ENCODE data around the gene ANGEL1. TPM values are rescaled to one million over a fixed set of nuclear protein-coding genes. Genes with fewer than 3 reads are reported as not detected.

Gene ANGEL1
- total RNA-seq, 1 experiment from 2014 or later: 23.0 TPM

GRCh38 chr14:76762411-76763095, 50.1 kb downstream of the ANGEL1 start:
- Mint-ChIP-seq H3K4me1 (ENCODE audit: low read depth, unreplicated experiment) (no peaks in the 10 kb centered on the region), H3K4me3 (ENCODE audit: unreplicated experiment) (peak overlapping the region; percentile 69), H3K9me3 (ENCODE audit: unreplicated experiment) (no peaks in the 10 kb centered on the region), H3K36me3 (ENCODE audit: insufficient read depth, unreplicated experiment) (no peaks in the 10 kb centered on the region), H3K27me3 (ENCODE audit: insufficient read depth, unreplicated experiment) (peaks cover 34% of the 10 kb centered on the region), H3K27ac (ENCODE audit: unreplicated experiment) (no peak overlapping the region)
- DNase-seq: no peak
- BruUV-seq (replicated peaks): no TSS peak
- peak overlapping the region; percentile 54; the same call in 1 of the 2 replicates for H3K4me3 ChIP-seq (ENCODE audit: low read depth, low read length)
- H3K9me3 ChIP-seq: no peaks in the 10 kb centered on the region
- CTCF ChIA-PET: no interaction called here
- peaks cover 7% of the 10 kb centered on the region for H3K27me3 ChIP-seq (replicated peaks; ENCODE audit: control insufficient read depth, insufficient read depth, low read length)
- POLR2A ChIA-PET: no interaction called here
- intact Hi-C loops (cut with micrococcal nuclease; ENCODE audit: unreplicated experiment): no loop called here
- TF ChIP-seq, protein P1, sequence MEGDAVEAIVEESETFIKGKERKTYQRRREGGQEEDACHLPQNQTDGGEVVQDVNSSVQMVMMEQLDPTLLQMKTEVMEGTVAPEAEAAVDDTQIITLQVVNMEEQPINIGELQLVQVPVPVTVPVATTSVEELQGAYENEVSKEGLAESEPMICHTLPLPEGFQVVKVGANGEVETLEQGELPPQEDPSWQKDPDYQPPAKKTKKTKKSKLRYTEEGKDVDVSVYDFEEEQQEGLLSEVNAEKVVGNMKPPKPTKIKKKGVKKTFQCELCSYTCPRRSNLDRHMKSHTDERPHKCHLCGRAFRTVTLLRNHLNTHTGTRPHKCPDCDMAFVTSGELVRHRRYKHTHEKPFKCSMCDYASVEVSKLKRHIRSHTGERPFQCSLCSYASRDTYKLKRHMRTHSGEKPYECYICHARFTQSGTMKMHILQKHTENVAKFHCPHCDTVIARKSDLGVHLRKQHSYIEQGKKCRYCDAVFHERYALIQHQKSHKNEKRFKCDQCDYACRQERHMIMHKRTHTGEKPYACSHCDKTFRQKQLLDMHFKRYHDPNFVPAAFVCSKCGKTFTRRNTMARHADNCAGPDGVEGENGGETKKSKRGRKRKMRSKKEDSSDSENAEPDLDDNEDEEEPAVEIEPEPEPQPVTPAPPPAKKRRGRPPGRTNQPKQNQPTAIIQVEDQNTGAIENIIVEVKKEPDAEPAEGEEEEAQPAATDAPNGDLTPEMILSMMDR (IDR thresholded peaks at IDR 0.05; ENCODE audit: insufficient read depth in 1 of 2, low read depth in 1 of 2, low read length in 1 of 2, severe bottlenecking in 1 of 2, unreplicated experiment in 1 of 2): no peak
- H3K4me1 ChIP-seq: peaks cover 10% of the 10 kb centered on the region; the same call in 1 of the 2 replicates
- H3K36me3 ChIP-seq (ENCODE audit: control insufficient read depth, insufficient read depth, low read length): no peaks in the 10 kb centered on the region

DNA sequence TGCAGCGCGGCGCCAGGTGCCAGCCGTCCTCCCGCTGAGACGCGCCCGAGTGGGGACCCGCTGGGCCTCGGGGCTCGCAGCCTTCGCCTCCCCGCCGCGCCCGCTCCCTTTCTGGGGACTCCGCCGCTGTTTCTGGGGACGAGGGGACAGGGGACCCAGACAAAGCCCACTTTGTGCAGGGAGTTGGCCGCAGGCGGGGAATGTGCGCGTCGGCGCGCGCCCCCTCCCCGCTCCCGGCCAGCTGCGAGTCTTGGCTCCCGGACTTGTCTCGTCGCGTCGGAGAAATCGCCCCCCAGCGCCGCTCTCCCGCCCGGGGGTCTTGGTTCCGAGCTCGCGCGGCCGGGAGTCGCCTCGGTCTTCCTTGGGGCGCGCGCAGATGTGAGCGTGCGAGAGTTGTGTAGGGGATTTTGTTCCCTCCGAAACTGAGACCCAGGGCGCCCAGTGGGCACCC, 50.7 kb downstream of the ANGEL1 start:
- Mint-ChIP-seq H3K36me3 (ENCODE audit: insufficient read depth, unreplicated experiment) (no peaks in the 10 kb centered on the region), H3K4me3 (ENCODE audit: unreplicated experiment) (peak overlapping the region; percentile 69), H3K27me3 (ENCODE audit: insufficient read depth, unreplicated experiment) (peaks cover 34% of the 10 kb centered on the region), H3K9me3 (ENCODE audit: unreplicated experiment) (no peaks in the 10 kb centered on the region), H3K27ac (ENCODE audit: unreplicated experiment) (no peak overlapping the region), H3K4me1 (ENCODE audit: low read depth, unreplicated experiment) (no peaks in the 10 kb centered on the region)
- BruUV-seq (replicated peaks): no TSS peak
- H3K4me3 ChIP-seq (ENCODE audit: low read depth, low read length): peak overlapping the region; percentile 54
- H3K4me1 ChIP-seq: peaks cover 10% of the 10 kb centered on the region; the same call in 1 of the 2 replicates
- ChIA-PET POLR2A (no interaction called here), CTCF (no interaction called here)
- TF ChIP-seq, protein P1 (IDR thresholded peaks at IDR 0.05; ENCODE audit: insufficient read depth in 1 of 2, low read depth in 1 of 2, low read length in 1 of 2, severe bottlenecking in 1 of 2, unreplicated experiment in 1 of 2): no peak
- H3K9me3 ChIP-seq: no peaks in the 10 kb centered on the region
- no peaks in the 10 kb centered on the region for H3K36me3 ChIP-seq (ENCODE audit: control insufficient read depth, insufficient read depth, low read length)
- DNase-seq: no peak
- H3K27me3 ChIP-seq (replicated peaks; ENCODE audit: control insufficient read depth, insufficient read depth, low read length): peaks cover 7% of the 10 kb centered on the region
- intact Hi-C loops (cut with micrococcal nuclease; ENCODE audit: unreplicated experiment): no loop called here

- no peak within 1 kb of the TSS for H3K27ac Mint-ChIP-seq (ENCODE audit: unreplicated experiment)
- BruUV-seq (replicated peaks): no TSS peak
These were observed 51.3 kb downstream of the ANGEL1 start, which contains the start of gene VASH1 for GRCh38 chr14:76761136-76761959. VASH1 (plus strand) TSS chr14:76761468; CDS start chr14:76762822, 1,354 bp downstream.

More at GRCh38 chr14:76761136-76761959, 51.3 kb downstream of the ANGEL1 start, which contains the start of gene VASH1:
- peaks cover 7% of the 10 kb centered on the region for H3K27me3 ChIP-seq (replicated peaks; ENCODE audit: control insufficient read depth, insufficient read depth, low read length)
- peak in 1 of 2 experiments; percentile 58 for DNase-seq
- H3K9me3 Mint-ChIP-seq (ENCODE audit: unreplicated experiment): no peaks in the 10 kb centered on the region
- H3K36me3 ChIP-seq (ENCODE audit: control insufficient read depth, insufficient read depth, low read length): no peaks in the 10 kb centered on the region
- peaks cover 34% of the 10 kb centered on the region for H3K27me3 Mint-ChIP-seq (ENCODE audit: insufficient read depth, unreplicated experiment)
- no peaks in the 10 kb centered on the region for H3K36me3 Mint-ChIP-seq (ENCODE audit: insufficient read depth, unreplicated experiment)
- peaks cover 10% of the 10 kb centered on the region; the same call in 1 of the 2 replicates for H3K4me1 ChIP-seq
- TF ChIP-seq, protein P1 (IDR thresholded peaks at IDR 0.05; ENCODE audit: insufficient read depth in 1 of 2, low read depth in 1 of 2, low read length in 1 of 2, severe bottlenecking in 1 of 2, unreplicated experiment in 1 of 2): no peak
- CTCF ChIA-PET: no interaction called here
- intact Hi-C loops (cut with micrococcal nuclease; ENCODE audit: unreplicated experiment): no loop called here
- H3K4me1 Mint-ChIP-seq (ENCODE audit: low read depth, unreplicated experiment): no peaks in the 10 kb centered on the region
- POLR2A ChIA-PET: no interaction called here
- no peaks in the 10 kb centered on the region for H3K9me3 ChIP-seq
- H3K4me3 ChIP-seq (ENCODE audit: low read depth, low read length): peak within 1 kb of the TSS; percentile 54
- peak within 1 kb of the TSS; percentile 69 for H3K4me3 Mint-ChIP-seq (ENCODE audit: unreplicated experiment)

Measured in Caco-2 (cell line).